GM12891 (cell line): ENCODE results near the gene TMEM236.

ENCODE experiments used
- PAX5 ChIP-seq: IDR thresholded peaks from 2 replicates; pipeline ENCODE4 v1.6.1; 2011; ENCODE audit warnings: low read length, moderate library complexity, mild to moderate bottlenecking; ENCODE audit not compliant: insufficient read depth, severe bottlenecking
- POLR2A ChIP-seq: IDR thresholded peaks from 2 replicates; pipeline ENCODE4 v1.6.1; 2011; ENCODE audit warnings: low read depth, low read length, control low read depth
- POLR2AphosphoS5 ChIP-seq: IDR thresholded peaks from 2 replicates; pipeline ENCODE4 v1.6.1; 2011; ENCODE audit warnings: low read depth, low read length, control low read depth
- POU2F2 ChIP-seq: IDR thresholded peaks from 2 replicates; pipeline ENCODE4 v1.6.1; 2011; ENCODE audit warnings: low read depth, mild to moderate bottlenecking, control low read depth, low read length, moderate library complexity
- SPI1 ChIP-seq: IDR thresholded peaks from 2 replicates; pipeline ENCODE4 v1.6.1; 2011; ENCODE audit warnings: low read depth, low read length, control low read depth
- TAF1 ChIP-seq: IDR thresholded peaks from 2 replicates; pipeline ENCODE4 v1.6.1; 2011; ENCODE audit warnings: low read depth, low read length, control low read depth

- no peak for TF ChIP-seq POLR2AphosphoS5
- TF ChIP-seq POLR2A, result no peak
- no peak for TF ChIP-seq SPI1
- no peak for TF ChIP-seq TAF1
- no peak for TF ChIP-seq POU2F2
- TF ChIP-seq PAX5, result no peak
Observed at GRCh38 chr10:17784688-17785087, 32.7 kb downstream of the TMEM236 start.
